ENCODE data around the gene ABHD18.

DNA sequence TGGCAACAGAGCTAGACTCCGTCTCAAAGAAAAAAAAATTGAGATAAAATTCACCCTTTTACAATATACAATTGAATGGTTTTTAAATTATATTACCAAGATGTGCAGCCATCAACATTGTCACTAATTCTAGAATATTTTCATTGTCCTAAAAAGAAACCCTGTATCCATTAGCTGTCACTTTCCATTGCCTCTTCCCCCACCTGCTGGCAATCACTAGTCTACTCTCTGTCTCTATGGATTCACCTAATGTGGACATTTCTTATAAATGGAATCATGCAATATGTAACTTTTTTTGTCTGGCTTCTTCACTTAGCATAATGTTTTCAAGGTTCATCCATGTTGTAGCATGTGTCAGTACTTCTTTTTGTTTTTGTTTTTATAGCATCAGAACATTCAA lies 20.8 kb downstream of the ABHD18 start:
- TF ChIP-seq ZNF521 (tag by site-specific recombination; IDR thresholded peaks at IDR 0.05) = no peak
- no peak for TF ChIP-seq ZNF112 (tag by site-specific recombination; IDR thresholded peaks at IDR 0.05)
- no peak for TF ChIP-seq ZNF416 (tag by site-specific recombination; IDR thresholded peaks at IDR 0.05)
- TF ChIP-seq, protein P1, sequence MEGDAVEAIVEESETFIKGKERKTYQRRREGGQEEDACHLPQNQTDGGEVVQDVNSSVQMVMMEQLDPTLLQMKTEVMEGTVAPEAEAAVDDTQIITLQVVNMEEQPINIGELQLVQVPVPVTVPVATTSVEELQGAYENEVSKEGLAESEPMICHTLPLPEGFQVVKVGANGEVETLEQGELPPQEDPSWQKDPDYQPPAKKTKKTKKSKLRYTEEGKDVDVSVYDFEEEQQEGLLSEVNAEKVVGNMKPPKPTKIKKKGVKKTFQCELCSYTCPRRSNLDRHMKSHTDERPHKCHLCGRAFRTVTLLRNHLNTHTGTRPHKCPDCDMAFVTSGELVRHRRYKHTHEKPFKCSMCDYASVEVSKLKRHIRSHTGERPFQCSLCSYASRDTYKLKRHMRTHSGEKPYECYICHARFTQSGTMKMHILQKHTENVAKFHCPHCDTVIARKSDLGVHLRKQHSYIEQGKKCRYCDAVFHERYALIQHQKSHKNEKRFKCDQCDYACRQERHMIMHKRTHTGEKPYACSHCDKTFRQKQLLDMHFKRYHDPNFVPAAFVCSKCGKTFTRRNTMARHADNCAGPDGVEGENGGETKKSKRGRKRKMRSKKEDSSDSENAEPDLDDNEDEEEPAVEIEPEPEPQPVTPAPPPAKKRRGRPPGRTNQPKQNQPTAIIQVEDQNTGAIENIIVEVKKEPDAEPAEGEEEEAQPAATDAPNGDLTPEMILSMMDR (tag by site-specific recombination; IDR thresholded peaks at IDR 0.05) = no peak
- TF ChIP-seq ZNF335 (tag by site-specific recombination; conservative IDR thresholded peaks at IDR 0.05) = no peak
- no peak for TF ChIP-seq ZNF140 (tag by site-specific recombination; IDR thresholded peaks at IDR 0.05)
- no peak for TF ChIP-seq TCF7L2 (IDR thresholded peaks at IDR 0.05; ENCODE audit: borderline replicate concordance, low read depth, low read length)
- no peak for TF ChIP-seq ZBTB7A (tag by site-specific recombination; IDR thresholded peaks at IDR 0.05; ENCODE audit: low read depth)
- TF ChIP-seq REPIN1 (tag by site-specific recombination; IDR thresholded peaks at IDR 0.05; ENCODE audit: low read depth) = no peak
- no peak for TF ChIP-seq ZFP69B (tag by site-specific recombination; IDR thresholded peaks at IDR 0.05)
- no peak for TF ChIP-seq ZNF248 (tag by site-specific recombination; IDR thresholded peaks at IDR 0.05)
- no peak for TF ChIP-seq ZNF501 (tag by site-specific recombination; IDR thresholded peaks at IDR 0.05)

All from HEK293 (cell line).